Breast epithelium (tissue), 4 donors: Measurements from ENCODE around the gene RGL1. TPM values are rescaled to one million over a fixed set of nuclear protein-coding genes. Genes with fewer than 3 reads are reported as not detected.

Experiments used
- DNase-seq, 2 donors: peaks; one replicate each; pipeline ENCODE4 v3.0.0-alpha.2; 2019; ENCODE audit warnings: low spot score in 2 of 2
- H3K27ac ChIP-seq, 2 donors: fragments of 200-600 bp; sonication (generic) in 1 of 2; one replicate each; pipeline ENCODE4 v1.5.1; 2016 to 2019; ENCODE audit warnings: mild to moderate bottlenecking in 1 of 2
- H3K27me3 ChIP-seq, 2 donors: fragments of 200-600 bp; sonication (generic) in 1 of 2; one replicate each; pipeline versions ENCODE4 v1.5.1 to v1.6.0; 2017 to 2019; ENCODE audit warnings: control low read depth in 1 of 2, mild to moderate bottlenecking in 1 of 2
- H3K36me3 ChIP-seq: fragments of 200-600 bp; one replicate; pipeline ENCODE4 v1.5.1; 2019
- H3K4me1 ChIP-seq, 2 donors: fragments of 200-600 bp; sonication (generic); one replicate each; pipeline ENCODE4 v1.5.1; 2016 to 2019; ENCODE audit warnings: control low read depth in 1 of 2
- H3K4me3 ChIP-seq, 3 donors: fragments of 200-600 bp; sonication (generic); 1 replicate in 2 of 3; 2 replicates in 1 of 3; pipeline ENCODE4 v1.5.1; 2016 to 2019; ENCODE audit warnings: mild to moderate bottlenecking in 3 of 3, moderate library complexity in 2 of 3
- H3K9me3 ChIP-seq, 2 donors: fragments of 200-600 bp; sonication (generic) in 1 of 2; one replicate each; pipeline ENCODE4 v1.5.1; 2016 to 2019; ENCODE audit warnings: control low read depth in 1 of 2
- POLR2A ChIP-seq: fragments of 450-650 bp; IDR thresholded peaks from one replicate; pipeline ENCODE4 v1.6.1; 2016; ENCODE audit warnings: antibody characterized with exemption, mild to moderate bottlenecking, moderate library complexity
- POLR2AphosphoS5 ChIP-seq, 3 donors: sonication (generic); formaldehyde crosslinking; IDR thresholded peaks; one replicate each; pipeline ENCODE4 v1.6.1; 2017; ENCODE audit warnings: antibody characterized with exemption in 3 of 3
- intact Hi-C: fragments of 100-400 bp; cut with DNase I; formaldehyde crosslinking; loops from one replicate; pipeline ENCODE4 v1.15.1; 2023; ENCODE audit warnings: low total_unique reads
- total RNA-seq, 3 donors: library from RNA; depleted of rRNA; stranded (reverse); fragments of >200 nt; gene quantifications; one replicate each; pipeline ENCODE4 v1.1.0, GENCODE V29; 2016
- TF ChIP-seq, protein P1 (sequence below), 3 donors: fragments of 450-650 bp; IDR thresholded peaks; one replicate each; pipeline ENCODE4 v1.5.1; 2016 to 2017; ENCODE audit warnings: antibody characterized with exemption in 3 of 3, mild to moderate bottlenecking in 3 of 3, moderate library complexity in 3 of 3

Gene RGL1
- total RNA-seq, 3 donors from 2014 or later = 24.9 to 70.2 (median 26.8) TPM

DNA sequence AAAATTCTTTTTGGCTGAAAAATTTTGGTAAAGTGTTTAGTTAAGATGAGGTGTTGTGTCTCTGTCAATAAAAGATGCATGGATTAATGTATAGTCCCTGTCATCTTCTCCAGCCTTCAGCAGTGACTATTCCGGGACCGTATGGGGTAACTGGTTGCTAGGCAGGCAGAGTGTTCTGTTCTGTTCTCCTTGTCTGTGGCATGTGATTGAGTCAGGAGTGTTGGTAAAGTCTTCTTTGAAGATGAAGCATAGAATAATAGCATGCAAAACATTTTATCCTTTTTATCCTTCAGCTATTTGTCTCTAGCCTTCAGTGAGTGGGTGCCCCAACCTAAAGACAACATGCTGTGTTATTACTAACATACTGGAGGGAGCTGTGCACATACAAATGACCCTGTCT, 74.6 kb downstream of the RGL1 start:
- Histone ChIP-seq H3K9me3 (no peaks in the 10 kb centered on the region), H3K4me3 (no peak overlapping the region), H3K4me1 (peaks cover 5 to 17% of the 10 kb centered on the region in 2 donors), H3K27ac (no peak overlapping the region), H3K36me3 (no peaks in the 10 kb centered on the region), H3K27me3 (no peaks in the 10 kb centered on the region)
- no peak for DNase-seq
- TF ChIP-seq POLR2A (no peak), POLR2AphosphoS5 (IDR thresholded peaks at IDR 0.05) (no peak)
- TF ChIP-seq, protein P1, sequence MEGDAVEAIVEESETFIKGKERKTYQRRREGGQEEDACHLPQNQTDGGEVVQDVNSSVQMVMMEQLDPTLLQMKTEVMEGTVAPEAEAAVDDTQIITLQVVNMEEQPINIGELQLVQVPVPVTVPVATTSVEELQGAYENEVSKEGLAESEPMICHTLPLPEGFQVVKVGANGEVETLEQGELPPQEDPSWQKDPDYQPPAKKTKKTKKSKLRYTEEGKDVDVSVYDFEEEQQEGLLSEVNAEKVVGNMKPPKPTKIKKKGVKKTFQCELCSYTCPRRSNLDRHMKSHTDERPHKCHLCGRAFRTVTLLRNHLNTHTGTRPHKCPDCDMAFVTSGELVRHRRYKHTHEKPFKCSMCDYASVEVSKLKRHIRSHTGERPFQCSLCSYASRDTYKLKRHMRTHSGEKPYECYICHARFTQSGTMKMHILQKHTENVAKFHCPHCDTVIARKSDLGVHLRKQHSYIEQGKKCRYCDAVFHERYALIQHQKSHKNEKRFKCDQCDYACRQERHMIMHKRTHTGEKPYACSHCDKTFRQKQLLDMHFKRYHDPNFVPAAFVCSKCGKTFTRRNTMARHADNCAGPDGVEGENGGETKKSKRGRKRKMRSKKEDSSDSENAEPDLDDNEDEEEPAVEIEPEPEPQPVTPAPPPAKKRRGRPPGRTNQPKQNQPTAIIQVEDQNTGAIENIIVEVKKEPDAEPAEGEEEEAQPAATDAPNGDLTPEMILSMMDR (IDR thresholded peaks at IDR 0.05) = no peak
- intact Hi-C loops = no loop called here

- Histone ChIP-seq H3K4me1 (peaks cover 5 to 17% of the 10 kb centered on the region in 2 donors), H3K27ac (no peak overlapping the region)
These were observed 75.0 kb downstream of the RGL1 start for GRCh38 chr1:183879966-183880365.

GRCh38 chr1:183880531-183881243, 75.8 kb downstream of the RGL1 start:
- DNase-seq = no peak
- Histone ChIP-seq H3K27me3 (no peaks in the 10 kb centered on the region), H3K4me3 (no peak overlapping the region), H3K4me1 (peaks cover 5 to 17% of the 10 kb centered on the region in 2 donors), H3K36me3 (no peaks in the 10 kb centered on the region), H3K27ac (peak overlapping the region; percentile 73 to 80), H3K9me3 (no peaks in the 10 kb centered on the region)
- TF ChIP-seq POLR2AphosphoS5 (IDR thresholded peaks at IDR 0.05) (no peak), POLR2A (no peak)
- TF ChIP-seq, protein P1 (IDR thresholded peaks at IDR 0.05) = no peak
- intact Hi-C loops = no loop called here

More at GRCh38 chr1:183879966-183880365, 75.0 kb downstream of the RGL1 start:
- DNase-seq = no peak
- H3K9me3 ChIP-seq = no peaks in the 10 kb centered on the region
- TF ChIP-seq POLR2A (no peak), POLR2AphosphoS5 (IDR thresholded peaks at IDR 0.05) (no peak)
- TF ChIP-seq, protein P1 (IDR thresholded peaks at IDR 0.05) = no peak
- no peak overlapping the region for H3K4me3 ChIP-seq
- intact Hi-C loops = no loop called here
- no peaks in the 10 kb centered on the region for H3K36me3 ChIP-seq
- no peaks in the 10 kb centered on the region for H3K27me3 ChIP-seq

GRCh38 chr1:183881387-183882131, 76.6 kb downstream of the RGL1 start:
- DNase-seq = peak; percentile 59 to 69
- TF ChIP-seq, protein P1 (IDR thresholded peaks at IDR 0.05) = no peak
- TF ChIP-seq POLR2A (no peak), POLR2AphosphoS5 (IDR thresholded peaks at IDR 0.05) (no peak)
- no peaks in the 10 kb centered on the region for H3K36me3 ChIP-seq

More at GRCh38 chr1:183881387-183882131, 76.6 kb downstream of the RGL1 start:
- no peak overlapping the region for H3K4me3 ChIP-seq
- no peaks in the 10 kb centered on the region for H3K27me3 ChIP-seq
- H3K9me3 ChIP-seq = no peaks in the 10 kb centered on the region
- H3K27ac ChIP-seq = peak overlapping the region; percentile 73 to 80
- peaks cover 5 to 17% of the 10 kb centered on the region in 2 donors for H3K4me1 ChIP-seq
- intact Hi-C loops = no loop called here
